ENCODE results near the gene PPM1A. TPM values are rescaled to one million over a fixed set of nuclear protein-coding genes. Genes with fewer than 3 reads are reported as not detected.

PPM1A gene
- total and polyA plus RNA-seq, 7 donors: 54.0 to 174 (median 129) TPM

DNA sequence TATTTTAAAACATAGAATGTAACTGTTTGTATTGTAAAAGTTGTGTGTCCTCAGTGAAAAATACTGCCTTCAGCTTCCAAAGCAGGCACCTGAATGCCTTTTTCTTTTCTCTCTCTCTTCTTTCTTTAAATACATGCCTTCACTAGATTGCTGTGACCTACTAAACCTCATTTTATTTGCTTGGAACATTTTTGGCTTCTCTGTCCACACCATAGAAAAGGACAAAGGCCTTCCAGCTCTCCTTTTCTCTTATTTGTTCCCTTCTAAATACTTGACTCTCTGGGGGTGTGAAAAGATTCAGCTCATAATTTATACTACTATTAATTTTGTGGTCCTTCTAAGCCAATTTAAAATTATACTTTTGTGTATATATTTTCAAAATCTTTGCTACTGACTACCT is 38.4 kb downstream of the PPM1A start:
- DNase-seq: no peak

GRCh38 chr14:60288279-60288678 is 39.3 kb downstream of the PPM1A start:
- peaks cover 6 to 84% of the 10 kb centered on the region in 2 donors for H3K36me3 ChIP-seq (ENCODE audit: insufficient read depth in 1 of 2, low read depth in 1 of 2)
- intact Hi-C loops (cut with DNase I): no loop called here
- H3K27me3 ChIP-seq (ENCODE audit: insufficient read depth in 3 of 3, low read length in 2 of 3): no peaks in the 10 kb centered on the region
- no peak for DNase-seq
- 96 to 100% (median 100%) methylated on average over 1 of the region's 1 CpG for WGBS, 3 donors
- H3K9me3 ChIP-seq: no peaks in the 10 kb centered on the region
- no peak for ATAC-seq
- no peaks in the 10 kb centered on the region for H3K4me1 ChIP-seq
- TF ChIP-seq CTCF (IDR thresholded peaks at IDR 0.05): no peak
- no peak overlapping the region for H3K4me3 ChIP-seq
- H3K27ac ChIP-seq: no peak overlapping the region

More for the DNA sequence above, 38.4 kb downstream of the PPM1A start:
- no peak for ATAC-seq
- Histone ChIP-seq H3K9me3 (no peaks in the 10 kb centered on the region), H3K27ac (no peak overlapping the region), H3K36me3 (ENCODE audit: insufficient read depth in 1 of 2, low read depth in 1 of 2) (peaks cover 9 to 84% of the 10 kb centered on the region in 2 donors), H3K4me1 (peaks cover 2% of the 10 kb centered on the region), H3K27me3 (ENCODE audit: insufficient read depth in 3 of 3, low read length in 2 of 3) (no peaks in the 10 kb centered on the region), H3K4me3 (no peak overlapping the region)
- intact Hi-C loops (cut with DNase I): no loop called here
- no peak for TF ChIP-seq CTCF (IDR thresholded peaks at IDR 0.05)

DNA sequence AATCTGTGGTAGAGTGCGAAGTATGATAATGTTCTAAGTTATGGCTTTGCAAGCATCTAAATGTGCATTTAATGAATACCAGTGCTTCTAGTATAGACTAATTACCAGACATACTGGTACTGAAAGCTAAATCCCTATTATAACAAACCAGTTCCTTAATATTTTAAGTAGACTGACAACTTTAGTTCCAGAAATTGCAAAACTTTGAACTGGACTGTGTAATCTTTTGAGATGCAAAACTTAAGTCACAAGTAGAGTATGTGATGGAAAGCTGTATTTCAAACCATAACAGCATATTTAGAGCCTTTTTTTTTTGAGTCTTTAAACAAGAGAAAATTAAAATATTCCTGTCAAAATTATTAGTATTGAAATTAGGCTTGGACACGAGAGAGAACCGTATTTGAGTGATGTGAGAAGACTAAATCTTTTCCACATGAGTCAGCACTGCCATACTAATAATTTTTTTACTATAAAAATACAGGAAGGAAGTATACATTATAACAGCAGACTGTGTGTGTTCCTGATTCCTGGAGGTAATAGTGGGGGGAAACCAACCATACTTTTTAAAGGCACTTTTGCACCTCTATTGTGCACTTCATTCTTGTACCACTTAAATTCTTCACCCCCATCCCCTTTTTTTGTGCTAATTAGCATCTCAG is 45.5 kb downstream of the PPM1A start:
- intact Hi-C loops (cut with DNase I): no loop called here
- ATAC-seq: no peak
- H3K4me3 ChIP-seq: no peak overlapping the region
- DNase-seq: no peak
- TF ChIP-seq CTCF (IDR thresholded peaks at IDR 0.05): no peak
- H3K4me1 ChIP-seq: no peaks in the 10 kb centered on the region
- peaks cover 6 to 66% of the 10 kb centered on the region in 2 donors for H3K36me3 ChIP-seq (ENCODE audit: insufficient read depth in 1 of 2, low read depth in 1 of 2)
- 84 to 85% (median 85%) methylated on average over 3 of the region's 3 CpGs for WGBS, 3 donors
- no peak overlapping the region for H3K27ac ChIP-seq
- H3K27me3 ChIP-seq (ENCODE audit: insufficient read depth in 3 of 3, low read length in 2 of 3): no peaks in the 10 kb centered on the region
- H3K9me3 ChIP-seq: no peaks in the 10 kb centered on the region

DNA sequence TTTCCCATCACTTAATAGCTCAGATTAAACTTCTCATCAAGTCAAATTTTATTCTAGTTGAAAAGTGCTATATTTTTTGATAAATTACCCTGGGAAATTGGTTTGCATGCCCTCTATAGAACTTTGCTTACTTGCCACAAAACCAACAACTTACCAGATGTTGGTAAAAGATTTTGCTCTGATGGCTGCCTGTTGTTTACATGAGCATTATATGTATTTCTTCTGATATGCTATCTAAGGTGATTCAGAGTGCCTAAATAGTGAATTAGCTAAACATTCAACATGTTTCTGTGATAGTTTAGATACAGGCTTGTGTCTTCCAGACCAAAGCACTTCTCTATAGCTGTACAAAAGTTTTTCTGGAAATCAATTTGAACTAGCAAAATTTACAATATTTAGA is 51.0 kb downstream of the PPM1A start:
- no peak overlapping the region for H3K27ac ChIP-seq
- intact Hi-C loops (cut with DNase I): no loop called here

More for the DNA sequence above, 51.0 kb downstream of the PPM1A start:
- no peak overlapping the region for H3K4me3 ChIP-seq
- ATAC-seq: no peak
- no peak for TF ChIP-seq CTCF (IDR thresholded peaks at IDR 0.05)
- H3K9me3 ChIP-seq: no peaks in the 10 kb centered on the region
- no peaks in the 10 kb centered on the region for H3K27me3 ChIP-seq (ENCODE audit: insufficient read depth in 3 of 3, low read length in 2 of 3)
- DNase-seq: no peak
- H3K36me3 ChIP-seq (ENCODE audit: insufficient read depth in 1 of 2, low read depth in 1 of 2): peaks cover 0 to 13% of the 10 kb centered on the region in 2 donors
- peaks cover 36% of the 10 kb centered on the region for H3K4me1 ChIP-seq

Measured in psoas muscle (tissue), 8 donors.